GM21529 (cell line): ENCODE results near the gene MYO6.
A peak's percentile ranks its signal among the peaks of the same experiment; 100 is the strongest.
"Not testable (repeated sequence)": the region's sequence is repeated elsewhere in the genome, so short reads cannot be mapped to it uniquely, and the experiment has no call there.

Experiments
- ATAC-seq: cut with Tn5 transposase; IDR thresholded peaks from one replicate; pipeline ENCODE4 v1.9.1; 2021; ENCODE audit not compliant: unreplicated experiment

MYO6 gene

GRCh38 chr6:75748743-75749538 lies at the start of gene MYO6:
TSS of gene MYO6 (plus strand) at chr6:75749239. CDS start at chr6:75817548, 68,309 bp downstream.
- ATAC-seq, result peak; percentile 88

- ATAC-seq, result not testable (repeated sequence)
Measured at GRCh38 chr6:75708334-75708733, 40.7 kb upstream of the MYO6 start.

- no peak for ATAC-seq
Measured at GRCh38 chr6:75711173-75711572, 37.9 kb upstream of the MYO6 start.

- ATAC-seq, result no peak
Measured at GRCh38 chr6:75719133-75719532, 29.9 kb upstream of the MYO6 start.

- ATAC-seq, result no peak
Measured at GRCh38 chr6:75723382-75723781, 25.7 kb upstream of the MYO6 start.

GRCh38 chr6:75727206-75727605 lies 21.8 kb upstream of the MYO6 start:
- no peak for ATAC-seq

GRCh38 chr6:75731029-75731428 lies 18.0 kb upstream of the MYO6 start:
- not testable (repeated sequence) for ATAC-seq

- ATAC-seq, result peak; percentile 81
Measured at GRCh38 chr6:75735491-75736186, 13.4 kb upstream of the MYO6 start.

- no peak for ATAC-seq
Measured at GRCh38 chr6:75743971-75744370, 5.1 kb upstream of the MYO6 start.

- ATAC-seq, result no peak
Measured at GRCh38 chr6:75745404-75745803, 3.6 kb upstream of the MYO6 start.

- no peak for ATAC-seq
Measured at GRCh38 chr6:75746221-75746620, 2.8 kb upstream of the MYO6 start.

- ATAC-seq, result no peak
Measured at GRCh38 chr6:75747152-75747992, 1.7 kb upstream of the MYO6 start.

- no peak for ATAC-seq
Measured at GRCh38 chr6:75748003-75748742, 866 bp upstream of the MYO6 start.

- ATAC-seq, result no peak
Measured at GRCh38 chr6:75751443-75751842, 2.4 kb downstream of the MYO6 start.

GRCh38 chr6:75752365-75752764 lies 3.3 kb downstream of the MYO6 start:
- ATAC-seq, result no peak

- no peak for ATAC-seq
Measured at GRCh38 chr6:75755704-75756103, 6.7 kb downstream of the MYO6 start.

- ATAC-seq, result no peak
Measured at GRCh38 chr6:75757295-75757694, 8.3 kb downstream of the MYO6 start.

- ATAC-seq, result no peak
Measured at GRCh38 chr6:75758061-75758460, 9.0 kb downstream of the MYO6 start.

- no peak for ATAC-seq
Measured at GRCh38 chr6:75759207-75759606, 10.2 kb downstream of the MYO6 start.

GRCh38 chr6:75760320-75760719 lies 11.3 kb downstream of the MYO6 start:
- no peak for ATAC-seq

- no peak for ATAC-seq
Measured at GRCh38 chr6:75761489-75761888, 12.4 kb downstream of the MYO6 start.
